Natural killer cell (primary cell): ENCODE data around the gene PGS1. TPM values are rescaled to one million over a fixed set of nuclear protein-coding genes. Genes with fewer than 3 reads are reported as not detected.

Source experiments
- ATAC-seq, 3 donors: fragments of 150-1000 bp in 2 of 3; fragments of 200-7000 bp in 1 of 3; cut with Tn5 transposase; 1 replicate in 1 of 3; 2 replicates in 2 of 3; pipeline ENCODE4 v1.10.0; 2021; ENCODE audit warnings: mild to moderate bottlenecking in 2 of 3, moderate library complexity in 2 of 3
- DNase-seq, 2 donors: peaks; one replicate each; pipeline versions ENCODE4 v3.0.0 to v3.0.0-alpha.2; 2013 to 2021; ENCODE audit warnings: mixed read lengths in 1 of 2
- H3K27ac ChIP-seq: one replicate; pipeline ENCODE4 v1.5.1; 2013; ENCODE audit warnings: mild to moderate bottlenecking, low read length
- H3K27me3 ChIP-seq: one replicate; pipeline ENCODE4 v1.6.1; 2013; ENCODE audit warnings: low read length; ENCODE audit not compliant: control insufficient read depth, insufficient read depth
- H3K36me3 ChIP-seq: one replicate; pipeline ENCODE4 v1.6.1; 2013; ENCODE audit warnings: low read length; ENCODE audit not compliant: control insufficient read depth, insufficient read depth
- H3K4me1 ChIP-seq: one replicate; pipeline ENCODE4 v1.6.1; 2013; ENCODE audit warnings: low read length; ENCODE audit not compliant: control insufficient read depth, insufficient read depth
- H3K4me3 ChIP-seq: one replicate; pipeline ENCODE4 v1.5.1; 2013; ENCODE audit warnings: low read length
- H3K9me3 ChIP-seq: one replicate; pipeline ENCODE4 v1.6.1; 2013; ENCODE audit warnings: low read length; ENCODE audit not compliant: control insufficient read depth, insufficient read depth
- H3K27ac Mint-ChIP-seq, 2 donors: one replicate each; pipeline ENCODE4 v1.8.0; 2022; ENCODE audit warnings: mild to moderate bottlenecking in 2 of 2, mixed read lengths in 2 of 2, moderate library complexity in 1 of 2
- H3K27me3 Mint-ChIP-seq, 2 donors: one replicate each; pipeline ENCODE4 v1.8.0; 2022; ENCODE audit warnings: low read depth in 2 of 2, mixed read lengths in 2 of 2
- H3K36me3 Mint-ChIP-seq: one replicate; pipeline ENCODE4 v1.8.0; 2022; ENCODE audit warnings: mixed read lengths
- H3K4me1 Mint-ChIP-seq, 2 donors: one replicate each; pipeline ENCODE4 v1.8.0; 2022; ENCODE audit warnings: mixed read lengths in 2 of 2
- H3K4me3 Mint-ChIP-seq: one replicate; pipeline ENCODE4 v1.8.0; 2022; ENCODE audit warnings: mild to moderate bottlenecking, moderate library complexity, mixed read lengths
- H3K9me3 Mint-ChIP-seq, 2 donors: one replicate each; pipeline ENCODE4 v1.8.0; 2022; ENCODE audit warnings: mixed read lengths in 2 of 2
- WGBS: methylation state at CpG from one replicate; pipeline ENCODE4 v1.1.7; 2013; ENCODE audit warnings: missing lambda C conversion rate; ENCODE audit not compliant: insufficient coverage; 5-methylcytosine and 5-hydroxymethylcytosine counted together
- intact Hi-C: fragments of 100-400 bp; cut with micrococcal nuclease; formaldehyde crosslinking; loops from one replicate; pipeline ENCODE4 v1.14.2; 2022
- total RNA-seq, 4 donors: library from RNA; stranded (reverse); fragments of 120-200 nt in 1 of 4; gene quantifications; one replicate each; pipeline versions ENCODE4 v1.2.3 to v1.2.4, GENCODE V29; 2013 to 2022
- TF ChIP-seq, protein P1 (sequence below): fragments of 200-600 bp; IDR thresholded peaks from one replicate; pipeline ENCODE4 v1.8.0; 2022; ENCODE audit warnings: antibody characterized with exemption

Gene PGS1
- total RNA-seq, 3 donors from 2014 or later (not counting 1 experiment from before 2014, with no cell fraction given) = 47.9 to 53.6 (median 48.3) TPM

DNA sequence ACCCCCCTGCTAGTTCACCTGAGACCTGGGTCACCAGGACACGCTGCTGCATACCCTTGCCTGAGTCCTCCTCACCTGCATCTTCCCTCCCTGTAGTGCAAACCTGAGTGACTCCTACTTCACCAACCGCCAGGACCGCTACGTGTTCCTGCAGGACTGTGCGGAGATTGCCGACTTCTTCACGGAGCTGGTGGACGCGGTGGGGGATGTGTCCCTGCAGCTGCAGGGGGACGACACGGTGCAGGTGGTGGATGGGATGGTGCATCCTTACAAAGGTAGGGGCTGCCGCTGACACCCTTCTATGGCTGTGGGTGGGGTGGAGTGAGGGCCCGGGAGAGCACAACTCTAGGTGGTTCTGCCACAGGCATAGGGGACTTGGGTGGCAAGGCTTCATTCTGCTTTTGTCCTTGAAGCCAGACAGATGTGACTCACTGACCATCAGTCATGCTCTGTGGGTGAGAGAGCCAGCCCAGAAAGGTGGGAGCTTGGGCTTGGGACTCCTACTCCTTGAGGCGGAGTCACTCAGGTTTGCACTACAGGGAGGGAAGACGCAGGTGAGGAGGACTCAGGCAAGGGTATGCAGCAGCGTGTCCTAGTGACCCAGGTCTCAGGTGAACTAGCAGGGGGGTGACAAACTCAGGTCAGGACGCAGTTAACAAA lies 22.3 kb downstream of the PGS1 start:
- Histone ChIP-seq H3K4me3 (no peak overlapping the region), H3K27ac (no peak overlapping the region)
- DNase-seq = no peak

DNA sequence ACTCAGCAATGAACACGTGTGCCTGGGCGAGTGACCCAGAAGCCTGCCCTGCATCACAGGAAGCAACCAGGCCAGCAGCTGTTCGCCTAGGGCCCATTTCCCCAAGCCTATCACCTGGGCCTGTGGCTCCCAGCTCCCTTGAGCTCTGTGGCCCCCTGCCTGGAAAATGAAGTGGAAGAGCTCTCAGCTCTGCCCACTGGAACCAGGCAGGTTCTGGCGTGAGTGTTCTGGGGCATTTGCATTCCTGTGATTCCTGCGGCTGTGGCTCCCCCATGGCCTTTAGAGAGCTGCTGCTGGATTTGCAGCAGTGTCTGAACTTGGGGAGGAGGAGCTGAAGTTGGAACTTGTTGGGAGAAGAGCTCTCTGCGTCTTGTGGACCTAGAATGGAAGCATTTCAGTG lies 22.8 kb downstream of the PGS1 start:
- no peak overlapping the region for H3K27ac Mint-ChIP-seq
- H3K27me3 Mint-ChIP-seq = no peaks in the 10 kb centered on the region
- no peaks in the 10 kb centered on the region for H3K4me1 ChIP-seq
- no peaks in the 10 kb centered on the region for H3K36me3 Mint-ChIP-seq
- TF ChIP-seq, protein P1, sequence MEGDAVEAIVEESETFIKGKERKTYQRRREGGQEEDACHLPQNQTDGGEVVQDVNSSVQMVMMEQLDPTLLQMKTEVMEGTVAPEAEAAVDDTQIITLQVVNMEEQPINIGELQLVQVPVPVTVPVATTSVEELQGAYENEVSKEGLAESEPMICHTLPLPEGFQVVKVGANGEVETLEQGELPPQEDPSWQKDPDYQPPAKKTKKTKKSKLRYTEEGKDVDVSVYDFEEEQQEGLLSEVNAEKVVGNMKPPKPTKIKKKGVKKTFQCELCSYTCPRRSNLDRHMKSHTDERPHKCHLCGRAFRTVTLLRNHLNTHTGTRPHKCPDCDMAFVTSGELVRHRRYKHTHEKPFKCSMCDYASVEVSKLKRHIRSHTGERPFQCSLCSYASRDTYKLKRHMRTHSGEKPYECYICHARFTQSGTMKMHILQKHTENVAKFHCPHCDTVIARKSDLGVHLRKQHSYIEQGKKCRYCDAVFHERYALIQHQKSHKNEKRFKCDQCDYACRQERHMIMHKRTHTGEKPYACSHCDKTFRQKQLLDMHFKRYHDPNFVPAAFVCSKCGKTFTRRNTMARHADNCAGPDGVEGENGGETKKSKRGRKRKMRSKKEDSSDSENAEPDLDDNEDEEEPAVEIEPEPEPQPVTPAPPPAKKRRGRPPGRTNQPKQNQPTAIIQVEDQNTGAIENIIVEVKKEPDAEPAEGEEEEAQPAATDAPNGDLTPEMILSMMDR = no peak
- DNase-seq = no peak
- no peak overlapping the region for H3K4me3 Mint-ChIP-seq
- no peaks in the 10 kb centered on the region for H3K9me3 ChIP-seq
- peaks cover 5 to 9% of the 10 kb centered on the region in 2 donors for H3K4me1 Mint-ChIP-seq
- peaks cover 83% of the 10 kb centered on the region for H3K36me3 ChIP-seq
- H3K9me3 Mint-ChIP-seq = no peaks in the 10 kb centered on the region
- 81% methylated on average over 6 of the region's 6 CpGs for WGBS
- intact Hi-C loops = no loop called here
- H3K27ac ChIP-seq = no peak overlapping the region
- no peak for ATAC-seq
- no peak overlapping the region for H3K4me3 ChIP-seq
- H3K27me3 ChIP-seq = no peaks in the 10 kb centered on the region

More for the DNA sequence above, 22.3 kb downstream of the PGS1 start:
- Mint-ChIP-seq H3K36me3 (no peaks in the 10 kb centered on the region), H3K27ac (no peak overlapping the region), H3K9me3 (no peaks in the 10 kb centered on the region), H3K4me3 (no peak overlapping the region), H3K27me3 (no peaks in the 10 kb centered on the region), H3K4me1 (peaks cover 4 to 8% of the 10 kb centered on the region in 2 donors)
- TF ChIP-seq, protein P1 = no peak
- ATAC-seq = no peak
- Histone ChIP-seq H3K36me3 (peaks cover 80% of the 10 kb centered on the region), H3K27me3 (no peaks in the 10 kb centered on the region), H3K9me3 (no peaks in the 10 kb centered on the region), H3K4me1 (no peaks in the 10 kb centered on the region)
- WGBS = 93% methylated on average over 17 of the region's 17 CpGs
- intact Hi-C loops = no loop called here

DNA sequence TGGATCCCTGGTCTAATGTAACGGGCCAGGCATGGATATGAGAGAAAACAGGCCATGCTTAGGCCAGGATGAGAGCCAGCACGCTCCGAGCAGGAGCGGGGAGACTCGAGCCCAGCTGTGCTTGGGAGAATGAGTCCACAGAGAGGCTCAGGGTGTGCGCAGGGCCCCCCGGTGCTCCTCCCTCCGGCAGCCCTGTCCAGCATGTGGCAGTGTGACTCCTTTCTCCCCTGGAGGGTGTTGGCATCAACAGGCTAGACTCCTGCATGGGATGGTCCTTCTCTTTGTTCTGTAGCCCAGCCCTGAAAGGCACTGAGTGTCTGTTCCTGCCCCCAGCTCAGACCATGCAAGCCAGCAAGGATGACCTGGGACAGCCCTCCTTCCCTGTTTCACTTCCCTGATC lies 23.4 kb downstream of the PGS1 start:
- no peaks in the 10 kb centered on the region for H3K27me3 ChIP-seq

More for the DNA sequence above, 23.4 kb downstream of the PGS1 start:
- intact Hi-C loops = no loop called here
- no peak for ATAC-seq
- Histone ChIP-seq H3K36me3 (peaks cover 81% of the 10 kb centered on the region), H3K27ac (no peak overlapping the region), H3K4me3 (no peak overlapping the region), H3K9me3 (no peaks in the 10 kb centered on the region), H3K4me1 (no peaks in the 10 kb centered on the region)
- Mint-ChIP-seq H3K4me1 (peaks cover 5 to 7% of the 10 kb centered on the region in 2 donors), H3K4me3 (no peak overlapping the region), H3K9me3 (no peaks in the 10 kb centered on the region), H3K36me3 (no peaks in the 10 kb centered on the region), H3K27me3 (no peaks in the 10 kb centered on the region), H3K27ac (no peak overlapping the region)
- 61% methylated on average over 8 of the region's 8 CpGs for WGBS
- TF ChIP-seq, protein P1 = no peak
- DNase-seq = no peak
